Measurements from ENCODE around the gene KRT6B. TPM values are rescaled to one million over a fixed set of nuclear protein-coding genes. Genes with fewer than 3 reads are reported as not detected.
"Not testable (repeated sequence)": the region's sequence is repeated elsewhere in the genome, so short reads cannot be mapped to it uniquely, and the experiment has no call there.

Gene KRT6B
- not detected for total RNA-seq

DNA sequence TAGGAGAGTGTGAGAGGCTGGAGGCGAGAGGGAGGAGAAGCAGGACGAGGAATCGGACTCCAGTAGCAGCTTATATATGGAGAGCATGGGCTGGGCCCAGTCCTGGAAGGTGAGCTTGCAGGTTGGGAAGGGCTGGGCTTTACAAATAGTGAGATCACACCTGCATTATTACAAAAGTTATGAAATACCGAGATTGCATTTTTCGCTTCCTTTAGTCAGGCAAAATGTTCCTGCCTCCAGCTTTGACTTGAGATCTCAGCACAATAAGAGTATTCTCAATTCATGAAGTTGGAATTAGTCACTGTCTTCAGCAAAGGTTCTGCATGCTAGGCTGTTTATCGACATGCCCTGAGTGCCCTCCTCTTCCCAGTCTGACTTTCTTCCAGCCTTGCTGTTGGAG is at the start of gene KRT6B:
TSS of gene KRT6B (minus strand) at position 46 of the 400 bp plus-strand sequence. CDS start 68 bp downstream, outside the sequence.
- no peaks in the 10 kb centered on the region for H3K9me3 Mint-ChIP-seq
- ChIA-PET CTCF (no interaction called here), POLR2A (no interaction called here)
- peaks cover 12% of the 10 kb centered on the region for H3K4me1 Mint-ChIP-seq
- no peak within 1 kb of the TSS for H3K4me3 Mint-ChIP-seq
- no peak within 1 kb of the TSS for H3K27ac Mint-ChIP-seq
- DNase-seq: no peak
- no peaks in the 10 kb centered on the region for H3K36me3 Mint-ChIP-seq (ENCODE audit: low read depth)
- peaks cover 24% of the 10 kb centered on the region for H3K27me3 Mint-ChIP-seq

- Mint-ChIP-seq H3K4me3 (no peak overlapping the region), H3K4me1 (no peaks in the 10 kb centered on the region), H3K27me3 (peaks cover 44% of the 10 kb centered on the region), H3K9me3 (no peaks in the 10 kb centered on the region), H3K27ac (no peak overlapping the region), H3K36me3 (ENCODE audit: low read depth) (no peaks in the 10 kb centered on the region)
- DNase-seq: no peak
- POLR2A ChIA-PET: no interaction called here
- CTCF ChIA-PET: no interaction called here
These were observed 49.5 kb upstream of the KRT6B start for GRCh38 chr12:52501490-52501889.

GRCh38 chr12:52500574-52500973 is 48.6 kb upstream of the KRT6B start:
- H3K4me1 Mint-ChIP-seq; POLR2A ChIA-PET; H3K4me3 Mint-ChIP-seq; H3K36me3 Mint-ChIP-seq (ENCODE audit: low read depth); DNase-seq; H3K27ac Mint-ChIP-seq; H3K9me3 Mint-ChIP-seq: not testable (repeated sequence)
- CTCF ChIA-PET: interaction anchor here (1.0 kb wide), 1 partner anchor 199 kb away, joined by 3 read pairs; no protein-coding TSS in a partner anchor
- H3K27me3 Mint-ChIP-seq: peaks cover 35% of the 10 kb centered on the region

DNA sequence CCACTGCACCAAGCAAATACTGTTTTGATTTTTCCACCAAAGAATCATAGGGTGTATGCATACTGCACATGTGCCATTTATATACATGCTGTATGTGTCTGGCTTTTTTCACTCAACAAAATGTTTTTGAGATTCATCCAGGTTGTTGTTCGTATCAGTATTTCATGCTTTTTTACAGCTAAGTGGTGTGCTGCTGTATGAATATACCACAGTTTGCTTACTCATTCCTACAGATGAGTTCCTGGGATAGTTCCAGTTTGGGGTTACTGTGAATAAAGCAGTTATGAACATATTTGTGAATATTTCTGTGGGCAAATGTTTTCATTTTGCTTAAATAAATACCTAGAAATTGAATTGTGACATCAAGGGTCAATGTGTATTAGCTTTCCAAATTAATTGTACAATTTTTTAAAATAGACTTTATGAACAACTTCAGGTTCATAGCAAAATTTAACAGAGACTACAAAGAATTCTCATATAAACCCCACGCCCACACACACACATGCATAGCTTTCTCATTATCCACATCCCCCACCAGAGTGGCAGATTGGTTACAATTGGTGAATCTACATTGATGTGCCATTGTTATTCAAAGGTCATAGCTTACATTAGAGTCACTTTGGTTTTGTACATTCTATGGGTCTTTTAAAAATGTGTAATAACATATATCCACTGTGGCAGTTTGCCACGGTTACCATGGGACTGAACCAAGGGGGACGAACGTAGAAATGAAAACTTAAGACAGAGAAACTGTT is 48.0 kb upstream of the KRT6B start:
- H3K4me3 Mint-ChIP-seq: no peak overlapping the region
- H3K9me3 Mint-ChIP-seq: no peaks in the 10 kb centered on the region
- CTCF ChIA-PET: interaction anchor here (1.0 kb wide), 1 partner anchor 199 kb away, joined by 3 read pairs; no protein-coding TSS in a partner anchor
- H3K27ac Mint-ChIP-seq: no peak overlapping the region
- no peaks in the 10 kb centered on the region for H3K4me1 Mint-ChIP-seq
- H3K36me3 Mint-ChIP-seq (ENCODE audit: low read depth): no peaks in the 10 kb centered on the region
- DNase-seq: no peak
- H3K27me3 Mint-ChIP-seq: peaks cover 34% of the 10 kb centered on the region
- POLR2A ChIA-PET: no interaction called here

GRCh38 chr12:52498946-52499345 is 47.0 kb upstream of the KRT6B start:
- no peak overlapping the region for H3K27ac Mint-ChIP-seq
- POLR2A ChIA-PET: no interaction called here
- DNase-seq: no peak
- peaks cover 35% of the 10 kb centered on the region for H3K27me3 Mint-ChIP-seq
- CTCF ChIA-PET: interaction anchor here (0.6 kb wide), 1 partner anchor 13 kb away, joined by 3 read pairs; no protein-coding TSS in a partner anchor
- H3K4me3 Mint-ChIP-seq: no peak overlapping the region
- H3K36me3 Mint-ChIP-seq (ENCODE audit: low read depth): no peaks in the 10 kb centered on the region
- no peaks in the 10 kb centered on the region for H3K4me1 Mint-ChIP-seq
- no peaks in the 10 kb centered on the region for H3K9me3 Mint-ChIP-seq

DNA sequence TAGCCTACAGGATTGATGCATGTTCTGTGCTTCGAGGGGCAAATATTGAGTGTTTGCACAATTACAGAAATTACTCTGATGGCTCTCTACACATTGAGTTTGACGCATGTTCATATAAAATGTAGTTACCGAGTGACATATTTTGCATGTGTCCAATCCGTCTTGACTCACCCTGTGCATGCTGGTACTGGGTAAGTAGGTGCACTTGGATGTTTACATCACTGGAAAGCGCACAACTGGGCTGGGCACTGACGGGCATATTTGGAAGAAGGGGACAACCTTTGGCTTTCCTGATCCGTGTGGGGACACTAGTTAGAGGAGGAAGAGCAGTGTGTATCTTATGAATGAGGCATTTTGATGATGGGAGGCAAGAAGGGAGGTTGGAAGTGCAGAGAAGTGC is 46.0 kb upstream of the KRT6B start:
- ChIA-PET CTCF (no interaction called here), POLR2A (no interaction called here)
- H3K27ac Mint-ChIP-seq: no peak overlapping the region
- H3K9me3 Mint-ChIP-seq: no peaks in the 10 kb centered on the region
- DNase-seq: no peak
- no peak overlapping the region for H3K4me3 Mint-ChIP-seq
- no peaks in the 10 kb centered on the region for H3K4me1 Mint-ChIP-seq
- H3K36me3 Mint-ChIP-seq (ENCODE audit: low read depth): no peaks in the 10 kb centered on the region
- H3K27me3 Mint-ChIP-seq: peaks cover 31% of the 10 kb centered on the region

DNA sequence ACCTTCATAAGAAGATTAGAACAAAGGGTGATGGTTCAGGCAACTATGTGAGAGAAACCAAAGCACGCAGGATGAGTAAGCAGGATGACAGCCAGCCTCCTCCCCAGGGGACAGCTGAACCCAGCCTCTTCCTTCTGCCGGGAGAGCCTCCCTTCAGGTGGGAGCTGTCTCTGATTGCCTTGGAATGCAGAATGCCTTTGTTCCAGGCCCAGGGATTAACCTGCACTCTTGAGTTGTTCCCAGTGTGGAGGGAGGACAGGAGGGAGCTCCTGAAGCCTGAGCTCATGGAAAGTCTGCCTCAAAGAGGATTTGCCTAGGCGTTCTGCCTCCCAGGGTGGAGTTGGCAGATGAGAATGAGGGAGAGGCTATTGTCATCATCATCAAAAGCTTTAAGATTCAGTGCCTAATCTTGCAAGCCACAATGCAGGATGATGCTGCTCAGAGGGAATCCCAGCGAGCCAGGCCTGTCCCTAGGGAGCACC is 44.7 kb upstream of the KRT6B start:
- Mint-ChIP-seq H3K9me3 (no peaks in the 10 kb centered on the region), H3K4me3 (no peak overlapping the region), H3K27ac (no peak overlapping the region), H3K36me3 (ENCODE audit: low read depth) (no peaks in the 10 kb centered on the region), H3K4me1 (no peaks in the 10 kb centered on the region), H3K27me3 (peaks cover 22% of the 10 kb centered on the region)
- DNase-seq: no peak
- POLR2A ChIA-PET: no interaction called here
- CTCF ChIA-PET: no interaction called here

GRCh38 chr12:52496054-52496453 is 44.1 kb upstream of the KRT6B start:
- Mint-ChIP-seq H3K27me3 (peaks cover 25% of the 10 kb centered on the region), H3K9me3 (no peaks in the 10 kb centered on the region)
- POLR2A ChIA-PET: no interaction called here

GRCh38 chr12:52495389-52495788 is 43.4 kb upstream of the KRT6B start:
- Mint-ChIP-seq H3K4me3 (no peak overlapping the region), H3K36me3 (ENCODE audit: low read depth) (no peaks in the 10 kb centered on the region), H3K4me1 (no peaks in the 10 kb centered on the region), H3K9me3 (no peaks in the 10 kb centered on the region), H3K27me3 (peaks cover 24% of the 10 kb centered on the region), H3K27ac (no peak overlapping the region)
- DNase-seq: no peak
- ChIA-PET POLR2A (no interaction called here), CTCF (no interaction called here)

More at GRCh38 chr12:52496054-52496453, 44.1 kb upstream of the KRT6B start:
- DNase-seq: no peak
- Mint-ChIP-seq H3K36me3 (ENCODE audit: low read depth) (no peaks in the 10 kb centered on the region), H3K4me3 (no peak overlapping the region), H3K27ac (no peak overlapping the region), H3K4me1 (no peaks in the 10 kb centered on the region)
- CTCF ChIA-PET: no interaction called here

- Mint-ChIP-seq H3K9me3 (no peaks in the 10 kb centered on the region), H3K4me1 (no peaks in the 10 kb centered on the region), H3K27ac (no peak overlapping the region), H3K36me3 (ENCODE audit: low read depth) (no peaks in the 10 kb centered on the region), H3K4me3 (no peak overlapping the region), H3K27me3 (peaks cover 25% of the 10 kb centered on the region)
- DNase-seq: no peak
- ChIA-PET POLR2A (no interaction called here), CTCF (interaction anchor here (0.6 kb wide), 1 partner anchor 395 kb away, joined by 3 read pairs; no protein-coding TSS in a partner anchor)
These were observed 42.6 kb upstream of the KRT6B start for GRCh38 chr12:52494518-52494917.

GRCh38 chr12:52494100-52494499 is 42.2 kb upstream of the KRT6B start:
- Mint-ChIP-seq H3K27ac (no peak overlapping the region), H3K4me1 (no peaks in the 10 kb centered on the region), H3K27me3 (peaks cover 25% of the 10 kb centered on the region), H3K4me3 (no peak overlapping the region), H3K9me3 (no peaks in the 10 kb centered on the region), H3K36me3 (ENCODE audit: low read depth) (no peaks in the 10 kb centered on the region)
- ChIA-PET POLR2A (no interaction called here), CTCF (interaction anchor here (0.6 kb wide), 1 partner anchor 42 kb away, joined by 3 read pairs; no protein-coding TSS in a partner anchor)
- DNase-seq: no peak

- Mint-ChIP-seq H3K9me3 (no peaks in the 10 kb centered on the region), H3K4me1 (no peaks in the 10 kb centered on the region), H3K4me3 (no peak within 1 kb of the TSS), H3K36me3 (ENCODE audit: low read depth) (no peaks in the 10 kb centered on the region), H3K27ac (no peak within 1 kb of the TSS), H3K27me3 (peaks cover 25% of the 10 kb centered on the region)
- DNase-seq: no peak
- CTCF ChIA-PET: no interaction called here
- POLR2A ChIA-PET: no interaction called here
These were observed 41.2 kb upstream of the KRT6B start, which contains the start of gene KRT6A for GRCh38 chr12:52493172-52493571. KRT6A (minus strand) TSS chr12:52493257; CDS start chr12:52493188, 69 bp downstream.

- DNase-seq; H3K36me3 Mint-ChIP-seq (ENCODE audit: low read depth); H3K4me1 Mint-ChIP-seq; H3K4me3 Mint-ChIP-seq; POLR2A ChIA-PET; H3K9me3 Mint-ChIP-seq; CTCF ChIA-PET; H3K27ac Mint-ChIP-seq: not testable (repeated sequence)
- H3K27me3 Mint-ChIP-seq: peaks cover 22% of the 10 kb centered on the region
These were observed 40.5 kb upstream of the KRT6B start for GRCh38 chr12:52492405-52492804.

DNA sequence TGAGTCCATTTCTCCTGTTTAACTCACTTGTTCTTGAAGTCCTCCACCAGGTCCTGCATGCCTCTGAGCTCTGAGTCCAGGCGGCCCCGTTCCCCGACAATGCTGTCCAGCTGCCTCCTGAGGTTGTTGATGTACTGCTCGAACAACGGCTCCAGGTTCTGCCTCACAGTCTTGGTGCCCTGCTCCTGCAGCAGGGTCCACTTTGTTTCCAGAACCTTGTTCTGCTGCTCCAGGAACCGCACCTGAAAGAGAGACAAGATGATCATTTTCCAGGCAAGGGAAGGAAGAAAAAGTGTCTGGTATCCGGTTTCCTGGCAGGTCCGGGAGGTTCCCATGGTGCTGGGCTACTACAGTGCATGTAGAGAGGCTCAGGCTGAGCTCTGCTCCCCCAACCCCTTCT is 39.5 kb upstream of the KRT6B start:
- H3K9me3 Mint-ChIP-seq, CTCF ChIA-PET: not testable (repeated sequence)
- peaks cover 25% of the 10 kb centered on the region for H3K27me3 Mint-ChIP-seq

More for the DNA sequence above, 39.5 kb upstream of the KRT6B start:
- DNase-seq; H3K36me3 Mint-ChIP-seq (ENCODE audit: low read depth); H3K4me1 Mint-ChIP-seq; H3K4me3 Mint-ChIP-seq; POLR2A ChIA-PET; H3K27ac Mint-ChIP-seq: not testable (repeated sequence)
